Natural killer cell treated with Interleukin-12 subunit alpha and Interleukin-12 subunit beta and Interleukin-15 and Interleukin-18, amount 100 ng/mL, for 72 hours (primary cell): ENCODE data around the gene ULBP3. TPM values are rescaled to one million over a fixed set of nuclear protein-coding genes. Genes with fewer than 3 reads are reported as not detected.

Source experiments
- ATAC-seq, 2 donors: fragments of 150-1000 bp; cut with Tn5 transposase in 1 of 2; sonication (Bioruptor Pico), chemical (Tn5 transposase) in 1 of 2; 2 replicates each; pipeline ENCODE4 v1.10.0; 2021
- DNase-seq: peaks from one replicate; pipeline ENCODE4 v3.0.0; 2022; ENCODE audit warnings: low spot score
- H3K27ac Mint-ChIP-seq, 2 donors: 1 replicate in 1 of 2; 2 replicates in 1 of 2; pipeline ENCODE4 v1.8.0; 2022; ENCODE audit warnings: mixed read lengths in 2 of 2, mild to moderate bottlenecking in 1 of 2, moderate library complexity in 1 of 2
- H3K27me3 Mint-ChIP-seq, 2 donors: 1 replicate in 1 of 2; 2 replicates in 1 of 2; pipeline ENCODE4 v1.8.0; 2022; ENCODE audit warnings: mixed read lengths in 2 of 2
- H3K36me3 Mint-ChIP-seq: one replicate; pipeline ENCODE4 v1.8.0; 2022; ENCODE audit warnings: mixed read lengths
- H3K4me1 Mint-ChIP-seq, 2 donors: 1 replicate in 1 of 2; 2 replicates in 1 of 2; pipeline ENCODE4 v1.8.0; 2022; ENCODE audit warnings: low read depth in 2 of 2, mixed read lengths in 2 of 2, mild to moderate bottlenecking in 1 of 2
- H3K4me3 Mint-ChIP-seq: one replicate; pipeline ENCODE4 v1.8.0; 2022; ENCODE audit warnings: mixed read lengths
- H3K9me3 Mint-ChIP-seq: 2 replicates; pipeline ENCODE4 v1.8.0; 2022; ENCODE audit warnings: mixed read lengths
- total RNA-seq, 2 donors: library from RNA; stranded (reverse); gene quantifications; one replicate each; pipeline ENCODE4 v1.2.3, GENCODE V29; 2022

Gene ULBP3
- total RNA-seq, 2 donors from 2014 or later = 0.45 to 0.98 TPM

DNA sequence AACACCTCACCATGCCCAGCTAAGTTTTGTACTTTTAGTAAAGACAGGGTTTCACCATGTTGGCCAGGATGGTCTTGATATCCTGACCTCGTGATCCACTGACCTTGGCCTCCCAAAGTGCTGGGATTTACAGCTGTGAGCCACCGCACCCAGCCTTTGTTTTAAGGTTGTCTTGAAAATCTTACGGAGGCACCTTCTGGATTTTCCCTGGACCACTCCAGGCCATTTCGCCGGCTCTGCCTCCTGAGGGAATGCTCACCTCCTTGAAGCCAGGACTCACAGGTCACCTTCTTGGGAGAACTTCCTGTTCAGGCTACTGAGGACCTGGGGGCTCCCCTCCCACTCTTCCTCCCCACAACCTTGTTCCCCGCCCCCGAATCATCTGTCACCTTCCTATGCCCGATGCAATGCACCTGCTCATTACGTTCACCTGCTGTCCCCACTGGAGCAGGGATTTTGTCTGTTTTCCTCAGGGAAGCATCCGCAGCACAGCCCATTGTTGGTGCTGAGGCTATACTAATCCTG is 24.2 kb downstream of the ULBP3 start:
- H3K4me1 Mint-ChIP-seq = no peaks in the 10 kb centered on the region
- no peak overlapping the region for H3K4me3 Mint-ChIP-seq
- no peaks in the 10 kb centered on the region for H3K36me3 Mint-ChIP-seq
- H3K9me3 Mint-ChIP-seq = no peaks in the 10 kb centered on the region
- no peak overlapping the region for H3K27ac Mint-ChIP-seq
- DNase-seq (no peak), ATAC-seq (no peak)
- H3K27me3 Mint-ChIP-seq = peaks cover 40 to 55% of the 10 kb centered on the region in 2 donors

DNA sequence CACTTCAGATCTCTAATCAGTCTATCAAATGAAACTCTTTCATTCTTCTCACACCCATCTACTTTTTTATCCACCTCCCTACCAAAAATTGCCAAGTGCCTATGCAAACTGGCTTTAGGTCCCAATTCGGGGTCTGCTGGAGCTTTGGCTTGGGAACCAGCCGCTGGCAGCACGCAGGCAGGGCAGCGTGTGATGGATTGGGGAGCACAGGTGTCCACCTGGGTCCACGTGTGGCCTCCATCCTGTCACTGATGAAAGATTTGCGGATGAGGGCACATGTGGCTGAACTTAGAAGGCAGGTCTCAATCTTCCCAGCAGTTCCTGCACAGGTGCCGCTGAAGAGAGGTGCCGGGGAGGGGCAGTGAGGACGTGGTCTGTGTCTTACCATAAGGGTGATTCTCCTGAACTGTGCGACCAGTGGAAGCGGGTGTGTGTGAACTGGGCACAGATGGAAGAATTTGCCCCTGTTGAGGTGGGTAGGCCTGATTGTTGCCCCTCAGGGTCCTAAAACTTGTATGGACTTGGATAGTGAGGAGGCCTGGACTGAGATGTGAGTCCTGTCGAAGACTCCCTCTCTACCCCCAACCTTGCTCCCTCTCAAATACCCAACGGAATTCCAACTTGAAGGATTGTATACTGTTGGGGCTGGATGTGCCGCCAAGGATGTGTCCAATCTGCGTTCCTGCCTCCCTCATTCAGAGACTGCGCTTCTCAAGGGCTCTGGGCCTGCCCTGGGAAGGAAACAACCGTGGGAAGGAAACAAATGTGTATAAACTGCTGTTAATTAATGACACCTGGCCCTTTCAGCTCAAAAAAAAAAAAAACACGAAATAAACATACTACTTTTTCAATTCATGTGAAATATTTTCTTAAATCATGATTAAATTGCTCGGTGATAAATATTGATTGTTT is 25.2 kb downstream of the ULBP3 start:
- DNase-seq (no peak), ATAC-seq (peak in 1 of 2 donors; percentile 42)
- H3K4me1 Mint-ChIP-seq = no peaks in the 10 kb centered on the region
- H3K27ac Mint-ChIP-seq = no peak overlapping the region
- peaks cover 44 to 64% of the 10 kb centered on the region in 2 donors for H3K27me3 Mint-ChIP-seq
- H3K4me3 Mint-ChIP-seq = no peak overlapping the region
- H3K9me3 Mint-ChIP-seq = no peaks in the 10 kb centered on the region
- H3K36me3 Mint-ChIP-seq = no peaks in the 10 kb centered on the region

GRCh38 chr6:150043096-150043495 is 25.8 kb downstream of the ULBP3 start:
- Mint-ChIP-seq H3K9me3 (no peaks in the 10 kb centered on the region), H3K4me3 (no peak overlapping the region), H3K27ac (no peak overlapping the region), H3K4me1 (no peaks in the 10 kb centered on the region), H3K36me3 (no peaks in the 10 kb centered on the region), H3K27me3 (peaks cover 46 to 69% of the 10 kb centered on the region in 2 donors)
- DNase-seq (no peak), ATAC-seq (no peak)

DNA sequence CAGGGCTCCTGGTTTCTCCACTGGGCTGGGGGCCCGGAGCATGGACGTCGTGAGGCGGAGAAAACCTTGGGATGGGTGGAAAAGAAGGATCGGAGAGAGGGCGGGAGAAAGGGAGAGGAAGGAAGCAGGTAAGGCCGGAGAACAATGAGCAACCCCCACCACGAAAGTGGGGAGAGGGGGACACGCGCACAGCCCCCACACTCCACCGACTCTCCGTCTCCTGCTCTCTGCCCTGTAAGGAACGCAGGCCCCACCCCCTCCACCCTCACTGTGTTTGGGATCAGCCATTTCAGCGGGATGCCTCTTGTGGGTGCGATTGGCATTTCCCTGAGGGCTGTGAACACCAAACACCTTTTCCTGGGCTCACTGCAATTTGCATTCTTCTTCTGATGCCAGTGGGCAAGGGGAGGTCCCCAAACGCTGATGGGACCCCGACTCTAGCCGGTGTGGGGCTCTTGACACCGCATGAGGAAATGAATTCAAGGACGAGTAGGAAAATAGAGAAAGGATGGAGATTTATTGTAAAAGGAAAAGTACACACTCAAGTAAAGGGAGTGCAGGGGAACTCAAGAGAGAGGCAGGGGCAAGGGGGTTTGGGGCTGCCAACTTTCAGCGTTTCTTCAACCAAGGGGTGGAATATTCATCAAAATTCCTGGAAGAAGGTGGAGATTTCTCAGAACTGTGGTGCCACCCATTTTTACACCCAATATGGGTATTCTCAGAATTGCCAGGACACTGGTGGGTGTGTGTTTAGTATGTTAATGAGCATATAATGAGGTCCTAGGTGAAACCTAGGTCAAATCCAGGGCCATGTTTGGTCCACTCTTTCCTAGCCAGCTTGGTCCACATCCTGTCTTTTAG is 30.5 kb downstream of the ULBP3 start:
- peaks cover 4% of the 10 kb centered on the region for H3K36me3 Mint-ChIP-seq
- H3K4me3 Mint-ChIP-seq = no peak overlapping the region
- no peak for ATAC-seq

DNA sequence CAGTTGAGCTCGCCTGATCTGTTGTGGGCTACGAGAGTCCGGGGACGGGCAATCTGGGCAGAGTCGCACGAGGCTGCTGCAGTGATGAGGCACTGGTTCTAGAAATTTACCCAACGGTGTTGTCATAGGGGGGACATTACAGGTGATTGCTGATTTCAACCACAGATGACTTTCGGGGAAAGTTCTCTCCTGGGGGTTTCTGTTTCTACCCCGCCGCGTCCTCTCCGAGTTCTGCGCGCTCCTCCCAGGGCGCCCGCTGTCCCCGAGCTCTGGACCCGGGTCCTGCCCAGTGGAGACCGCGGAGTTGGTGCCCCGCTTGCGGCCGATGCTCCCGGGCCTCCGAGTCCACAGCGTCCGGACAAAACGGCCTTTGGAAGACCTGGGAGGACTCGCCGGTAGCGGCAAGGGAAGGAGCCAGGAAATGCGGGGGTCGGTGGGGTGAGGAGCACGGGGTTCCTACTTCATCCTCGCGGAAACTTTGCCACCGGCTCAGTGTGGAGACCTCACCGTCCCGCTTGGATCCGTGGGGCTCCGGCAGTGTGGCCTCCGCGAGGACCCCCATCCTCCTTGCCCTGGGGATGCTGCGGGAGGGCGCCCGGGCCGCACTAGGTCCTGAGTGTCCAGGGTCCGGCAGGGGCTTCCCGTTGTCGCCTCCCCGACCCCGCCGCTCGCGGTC is 31.3 kb downstream of the ULBP3 start:
- H3K9me3 Mint-ChIP-seq = no peaks in the 10 kb centered on the region
- H3K27ac Mint-ChIP-seq = no peak overlapping the region
- peaks cover 4% of the 10 kb centered on the region for H3K36me3 Mint-ChIP-seq
- DNase-seq = no peak
- H3K4me3 Mint-ChIP-seq = peak overlapping the region; percentile 42
- peaks cover 6 to 7% of the 10 kb centered on the region in 2 donors for H3K4me1 Mint-ChIP-seq
- peaks cover 58 to 75% of the 10 kb centered on the region in 2 donors for H3K27me3 Mint-ChIP-seq
- no peak for ATAC-seq

More for the DNA sequence above, 30.5 kb downstream of the ULBP3 start:
- Mint-ChIP-seq H3K9me3 (no peaks in the 10 kb centered on the region), H3K4me1 (peaks cover 6 to 7% of the 10 kb centered on the region in 2 donors), H3K27me3 (peaks cover 53 to 74% of the 10 kb centered on the region in 2 donors), H3K27ac (no peak overlapping the region)
- no peak for DNase-seq

DNA sequence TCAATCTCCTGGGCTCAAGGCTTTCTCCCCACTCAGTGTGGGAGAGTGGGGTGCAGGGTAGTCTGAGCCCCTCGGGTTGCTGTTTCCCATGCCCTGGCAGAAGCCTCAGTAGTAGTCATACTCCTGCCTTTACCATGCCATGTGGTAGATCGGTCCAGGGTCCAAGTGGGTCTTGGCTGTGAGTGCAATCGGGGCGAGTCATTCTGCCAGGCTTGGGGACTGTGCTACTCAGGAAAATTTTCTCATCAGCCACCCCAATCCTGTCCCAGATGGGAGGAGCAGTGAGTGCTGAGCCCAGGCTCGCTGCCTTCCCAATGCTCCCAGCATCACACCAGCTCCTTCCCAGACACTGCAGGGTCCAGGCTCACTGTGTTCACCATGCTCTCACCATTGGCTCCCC is 32.8 kb downstream of the ULBP3 start:
- H3K36me3 Mint-ChIP-seq = peaks cover 4% of the 10 kb centered on the region
- no peak overlapping the region for H3K4me3 Mint-ChIP-seq
- H3K4me1 Mint-ChIP-seq = peaks cover 6 to 7% of the 10 kb centered on the region in 2 donors
- H3K27ac Mint-ChIP-seq = no peak overlapping the region
- peaks cover 53 to 68% of the 10 kb centered on the region in 2 donors for H3K27me3 Mint-ChIP-seq
- ATAC-seq = no peak
- no peaks in the 10 kb centered on the region for H3K9me3 Mint-ChIP-seq
- DNase-seq = no peak

GRCh38 chr6:150033207-150033771 is 35.6 kb downstream of the ULBP3 start:
- H3K4me3 Mint-ChIP-seq = no peak overlapping the region
- no peak for DNase-seq
- H3K27me3 Mint-ChIP-seq = peaks cover 47 to 54% of the 10 kb centered on the region in 2 donors
- ATAC-seq = no peak
- no peaks in the 10 kb centered on the region for H3K9me3 Mint-ChIP-seq
- no peak overlapping the region for H3K27ac Mint-ChIP-seq
- H3K4me1 Mint-ChIP-seq = peaks cover 6 to 7% of the 10 kb centered on the region in 2 donors
- H3K36me3 Mint-ChIP-seq = peaks cover 4% of the 10 kb centered on the region

- Mint-ChIP-seq H3K4me3 (no peak overlapping the region), H3K27ac (no peak overlapping the region), H3K9me3 (no peaks in the 10 kb centered on the region), H3K27me3 (peaks cover 51 to 58% of the 10 kb centered on the region in 2 donors), H3K36me3 (peaks cover 4% of the 10 kb centered on the region), H3K4me1 (peaks cover 6 to 7% of the 10 kb centered on the region in 2 donors)
- no peak for ATAC-seq
- DNase-seq = no peak
Observed at GRCh38 chr6:150032598-150032997, 36.3 kb downstream of the ULBP3 start.

DNA sequence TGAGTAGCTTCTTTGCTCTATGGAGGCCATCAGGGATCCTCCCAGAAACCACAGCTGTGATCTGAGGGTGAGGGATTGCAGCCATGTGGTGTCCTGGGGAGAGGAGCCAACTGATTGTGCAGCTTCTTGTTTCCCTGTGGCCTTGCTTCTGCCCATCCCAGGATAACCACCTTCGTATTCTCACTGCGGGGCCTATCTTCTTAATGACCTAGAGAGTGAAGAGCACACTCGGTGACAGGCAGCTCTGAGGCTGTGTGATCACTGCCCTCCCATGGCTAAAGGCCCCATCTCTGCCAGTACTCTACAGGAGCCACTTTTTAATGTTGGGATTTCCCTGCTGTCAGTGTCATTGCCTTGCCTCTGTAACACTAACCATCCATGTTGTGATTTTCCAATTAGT is 38.3 kb downstream of the ULBP3 start:
- H3K4me3 Mint-ChIP-seq = no peak overlapping the region
- DNase-seq (no peak), ATAC-seq (no peak)
- H3K9me3 Mint-ChIP-seq = no peaks in the 10 kb centered on the region
- peaks cover under 1 to 5% of the 10 kb centered on the region in 2 donors for H3K4me1 Mint-ChIP-seq
- H3K36me3 Mint-ChIP-seq = no peaks in the 10 kb centered on the region
- no peak overlapping the region for H3K27ac Mint-ChIP-seq
- H3K27me3 Mint-ChIP-seq = peaks cover 57 to 61% of the 10 kb centered on the region in 2 donors

DNA sequence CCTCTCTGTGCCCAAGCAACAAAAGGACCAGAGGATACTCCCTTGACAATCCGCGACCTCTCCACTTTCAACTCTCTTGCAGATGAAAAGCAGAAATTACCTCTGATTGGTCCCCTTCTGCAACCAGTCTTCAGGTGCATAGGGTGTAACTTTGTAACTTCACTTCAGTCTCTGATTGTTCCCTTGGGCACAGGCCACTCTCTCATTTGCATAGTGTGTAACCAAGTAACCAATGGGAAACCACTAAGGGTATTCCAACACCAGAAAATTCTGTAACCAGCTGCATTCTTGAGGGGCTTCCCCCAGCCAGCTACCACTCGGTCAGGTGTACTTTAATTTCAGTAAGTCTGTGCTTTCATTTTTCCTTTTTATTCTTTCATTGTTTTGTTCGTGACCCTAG is 39.2 kb downstream of the ULBP3 start:
- no peak overlapping the region for H3K4me3 Mint-ChIP-seq
- no peaks in the 10 kb centered on the region for H3K36me3 Mint-ChIP-seq
- ATAC-seq (no peak), DNase-seq (no peak)
- H3K4me1 Mint-ChIP-seq = peaks cover 5 to 9% of the 10 kb centered on the region in 2 donors
- H3K9me3 Mint-ChIP-seq = no peaks in the 10 kb centered on the region
- H3K27ac Mint-ChIP-seq = no peak overlapping the region
- H3K27me3 Mint-ChIP-seq = peaks cover 61 to 62% of the 10 kb centered on the region in 2 donors

DNA sequence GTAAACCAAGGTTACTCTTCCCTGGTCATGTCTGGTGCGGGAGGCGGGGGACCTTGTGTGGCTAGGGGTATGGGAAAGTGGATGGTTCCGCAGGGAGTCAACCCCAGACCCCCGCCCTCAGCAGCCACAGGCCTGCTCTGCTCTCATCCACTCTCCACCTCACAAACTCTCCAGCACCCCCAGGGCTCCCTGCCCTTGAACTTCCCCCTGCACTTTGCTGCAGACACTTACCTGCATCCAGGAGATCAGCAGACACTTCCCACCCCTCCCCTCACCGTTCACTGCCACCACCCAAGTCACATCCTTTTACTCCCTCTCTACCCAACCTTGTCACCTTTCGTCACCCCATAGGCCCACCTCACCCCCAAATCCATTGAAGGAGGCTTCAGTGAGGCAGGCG is 39.6 kb downstream of the ULBP3 start:
- no peak for ATAC-seq
- Mint-ChIP-seq H3K4me1 (peaks cover 5 to 9% of the 10 kb centered on the region in 2 donors), H3K27ac (no peak overlapping the region), H3K27me3 (peaks cover 61 to 62% of the 10 kb centered on the region in 2 donors), H3K4me3 (no peak overlapping the region), H3K36me3 (no peaks in the 10 kb centered on the region), H3K9me3 (no peaks in the 10 kb centered on the region)
- DNase-seq = no peak

DNA sequence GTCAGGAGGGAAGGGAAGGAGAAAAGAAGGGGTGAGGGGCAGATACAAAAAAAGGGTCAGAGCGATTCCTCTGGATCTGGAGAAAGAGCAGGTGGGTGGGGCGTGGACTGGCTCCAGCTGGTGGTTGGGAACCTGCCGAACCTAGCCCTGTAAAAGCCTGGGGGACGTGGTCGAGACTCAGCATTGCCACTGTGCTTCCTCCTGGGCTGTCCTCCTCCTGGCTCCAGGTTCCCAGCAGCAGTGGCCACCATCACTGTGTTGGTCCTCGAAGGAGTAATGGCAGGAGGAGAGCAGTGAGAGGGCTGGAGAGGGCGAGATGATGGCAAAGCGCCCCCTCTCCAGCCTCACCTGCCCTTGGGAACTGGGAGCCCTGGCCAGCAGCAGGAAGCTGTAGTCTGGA is 40.1 kb downstream of the ULBP3 start:
- ATAC-seq (no peak), DNase-seq (no peak)
- Mint-ChIP-seq H3K4me1 (peaks cover 5 to 9% of the 10 kb centered on the region in 2 donors), H3K9me3 (no peaks in the 10 kb centered on the region), H3K27ac (no peak overlapping the region), H3K27me3 (peaks cover 58 to 59% of the 10 kb centered on the region in 2 donors), H3K4me3 (no peak overlapping the region), H3K36me3 (no peaks in the 10 kb centered on the region)
